Measurements from ENCODE around the gene ARID4A. TPM values are rescaled to one million over a fixed set of nuclear protein-coding genes. Genes with fewer than 3 reads are reported as not detected.

The ARID4A gene
- total and polyA plus RNA-seq, 11 donors = 5.6 to 23.1 (median 15.5) TPM

GRCh38 chr14:58297762-58298476, 436 bp upstream of the ARID4A start:
- intact Hi-C loops (cut with DNase I) = loop anchor here in 9 of 10 donors (1.0 to 10.0 kb wide), 6 partner anchors 15 to 61 kb away; partner anchors contain the start of gene PSMA3 (in 8 of the 9)
- Histone ChIP-seq H3K9me3 (no peaks in the 10 kb centered on the region), H3K36me3 (peaks cover 0 to 45% (median 42%) of the 10 kb centered on the region in 9 donors), H3K27ac (peak overlapping the region; percentile 91 to 99 (median 96)), H3K4me3 (peak overlapping the region; percentile 70 to 100 (median 94)), H3K27me3 (no peaks in the 10 kb centered on the region), H3K4me1 (peaks cover 10 to 57% (median 36%) of the 10 kb centered on the region in 12 donors)
- DNase-seq (peak; percentile 98 to 99 (median 99)), ATAC-seq (peak; percentile 96 to 99 (median 98))
- TF ChIP-seq CTCF (IDR thresholded peaks at IDR 0.05) (peak in 3 of 12 donors; percentile 5 to 27 (median 27)), POLR2A (IDR thresholded peaks at IDR 0.05) (peak in 1 of 2 donors; percentile 41)
- WGBS, 4 donors = 0% methylated on average over 38 to 40 of the region's 40 CpGs

GRCh38 chr14:58299401-58300330, 1.3 kb downstream of the ARID4A start:
- Histone ChIP-seq H3K36me3 (peaks cover 0 to 45% (median 37%) of the 10 kb centered on the region in 9 donors), H3K4me1 (peaks cover 10 to 47% (median 33%) of the 10 kb centered on the region in 12 donors), H3K27me3 (no peaks in the 10 kb centered on the region), H3K27ac (peak overlapping the region; percentile 79 to 96 (median 94)), H3K9me3 (no peaks in the 10 kb centered on the region), H3K4me3 (peak overlapping the region; percentile 70 to 100 (median 94))
- intact Hi-C loops (cut with DNase I) = loop anchor here in 7 of 10 donors (2.0 to 10.0 kb wide), 4 partner anchors 55 to 62 kb away; partner anchors contain the start of gene PSMA3 (in 6 of the 7)
- TF ChIP-seq POLR2A (IDR thresholded peaks at IDR 0.05) = no peak
- 2 to 4% (median 3%) methylated on average over 17 to 48 of the region's 48 CpGs for WGBS, 4 donors
- DNase-seq (peak in 4 of 5 donors; percentile 26 to 69 (median 40)), ATAC-seq (no peak)

GRCh38 chr14:58301416-58301815, 3.1 kb downstream of the ARID4A start:
- H3K4me1 ChIP-seq = peaks cover 6 to 34% (median 18%) of the 10 kb centered on the region in 12 donors
- H3K27ac ChIP-seq = no peak overlapping the region
- 71 to 91% (median 88%) methylated on average over 3 of the region's 3 CpGs for WGBS, 4 donors
- DNase-seq (no peak), ATAC-seq (no peak)
- no peak for TF ChIP-seq CTCF (IDR thresholded peaks at IDR 0.05)
- TF ChIP-seq POLR2A (IDR thresholded peaks at IDR 0.05) = no peak
- no peaks in the 10 kb centered on the region for H3K9me3 ChIP-seq
- no peaks in the 10 kb centered on the region for H3K27me3 ChIP-seq
- H3K4me3 ChIP-seq = no peak overlapping the region
- peaks cover 0 to 52% (median 45%) of the 10 kb centered on the region in 9 donors for H3K36me3 ChIP-seq
- intact Hi-C loops (cut with DNase I) = no loop called here

- no peaks in the 10 kb centered on the region for H3K27me3 ChIP-seq
- H3K36me3 ChIP-seq = peaks cover 0 to 94% (median 73%) of the 10 kb centered on the region in 9 donors
- DNase-seq (no peak), ATAC-seq (no peak)
- no peak overlapping the region for H3K4me3 ChIP-seq
- peaks cover 1 to 29% (median 5%) of the 10 kb centered on the region in 12 donors for H3K4me1 ChIP-seq
- no peak overlapping the region for H3K27ac ChIP-seq
- WGBS, 4 donors = 64 to 71% (median 65%) methylated on average over 2 of the region's 2 CpGs
- H3K9me3 ChIP-seq = no peaks in the 10 kb centered on the region
- TF ChIP-seq CTCF (IDR thresholded peaks at IDR 0.05) (no peak), POLR2A (IDR thresholded peaks at IDR 0.05) (no peak)
- intact Hi-C loops (cut with DNase I) = no loop called here
These were observed 7.4 kb downstream of the ARID4A start for GRCh38 chr14:58305730-58306129.

Measured in heart left ventricle (tissue), 16 donors.